HG03354 (cell line): ENCODE data around the gene GPRC5A.
"Not testable (repeated sequence)": the region's sequence is repeated elsewhere in the genome, so short reads cannot be mapped to it uniquely, and the experiment has no call there.

Source experiments
- ATAC-seq: cut with Tn5 transposase; IDR thresholded peaks from one replicate; pipeline ENCODE4 v1.9.1; 2021; ENCODE audit warnings: mild to moderate bottlenecking; ENCODE audit not compliant: unreplicated experiment, poor library complexity, severe bottlenecking

Gene GPRC5A

GRCh38 chr12:12891080-12891880 lies at the start of gene GPRC5A:
Gene GPRC5A (plus strand): TSS chr12:12891562. CDS start chr12:12908250, 16,688 bp downstream.
- peak; percentile 47 for ATAC-seq

GRCh38 chr12:12845794-12846243 lies 45.5 kb upstream of the GPRC5A start:
- no peak for ATAC-seq

- ATAC-seq, result not testable (repeated sequence)
These were observed 44.6 kb upstream of the GPRC5A start for GRCh38 chr12:12846780-12847179.

- ATAC-seq, result no peak
These were observed 37.9 kb upstream of the GPRC5A start for GRCh38 chr12:12853435-12853834.

- ATAC-seq, result no peak
These were observed 31.7 kb upstream of the GPRC5A start for GRCh38 chr12:12859690-12860089.

GRCh38 chr12:12864243-12864642 lies 27.1 kb upstream of the GPRC5A start:
- no peak for ATAC-seq

GRCh38 chr12:12868477-12869235 lies 22.7 kb upstream of the GPRC5A start:
- ATAC-seq, result no peak

GRCh38 chr12:12870465-12870864 lies 20.9 kb upstream of the GPRC5A start:
- no peak for ATAC-seq

- no peak for ATAC-seq
These were observed 19.7 kb upstream of the GPRC5A start for GRCh38 chr12:12871587-12872138.

GRCh38 chr12:12872139-12872933 lies 19.0 kb upstream of the GPRC5A start:
- no peak for ATAC-seq

- no peak for ATAC-seq
These were observed 18.5 kb upstream of the GPRC5A start for GRCh38 chr12:12872934-12873275.

- ATAC-seq, result no peak
These were observed 17.3 kb upstream of the GPRC5A start for GRCh38 chr12:12874029-12874428.

GRCh38 chr12:12875301-12875700 lies 16.1 kb upstream of the GPRC5A start:
- not testable (repeated sequence) for ATAC-seq

- ATAC-seq, result no peak
These were observed 14.1 kb upstream of the GPRC5A start for GRCh38 chr12:12877153-12877768.

GRCh38 chr12:12877781-12878455 lies 13.4 kb upstream of the GPRC5A start:
- ATAC-seq, result no peak

GRCh38 chr12:12880537-12880936 lies 10.8 kb upstream of the GPRC5A start:
- ATAC-seq, result no peak

GRCh38 chr12:12881151-12881909 lies 10.0 kb upstream of the GPRC5A start:
- ATAC-seq, result no peak

- ATAC-seq, result no peak
These were observed 9.1 kb upstream of the GPRC5A start for GRCh38 chr12:12882288-12882687.
